Left ventricle myocardium inferior (tissue), 1 donor: ENCODE measurements around the gene GCNA. TPM values are rescaled to one million over a fixed set of nuclear protein-coding genes. Genes with fewer than 3 reads are reported as not detected.
A peak's percentile ranks its signal among the peaks of the same experiment; 100 is the strongest.

Experiments used
- DNase-seq: peaks from one replicate; pipeline ENCODE4 v3.0.0-alpha.2; 2020
- H3K27ac ChIP-seq: fragments of 200-600 bp; replicated peaks from 2 replicates; pipeline ENCODE4 v1.8.0; 2021
- H3K27me3 ChIP-seq: fragments of 200-600 bp; 2 replicates; pipeline ENCODE4 v1.8.0; 2021; ENCODE audit warnings: low read depth
- H3K36me3 ChIP-seq: fragments of 200-600 bp; 2 replicates; pipeline ENCODE4 v1.8.0; 2021
- H3K4me1 ChIP-seq: fragments of 200-600 bp; 2 replicates; pipeline ENCODE4 v1.8.0; 2021
- H3K4me3 ChIP-seq: fragments of 200-600 bp; 2 replicates; pipeline ENCODE4 v1.8.0; 2021; ENCODE audit warnings: mild to moderate bottlenecking, moderate library complexity
- H3K9me3 ChIP-seq: fragments of 200-600 bp; replicated peaks from 2 replicates; pipeline ENCODE4 v1.8.0; 2021
- intact Hi-C: fragments of 100-400 bp; cut with micrococcal nuclease; formaldehyde crosslinking; loops from one replicate; pipeline ENCODE4 v1.11.0; 2022
- total RNA-seq: library from RNA; stranded (reverse); fragmentation: NEBNext Ultra II Directional; extraction: Animal tissue kit (Norgen Biotek cat#: 25700); gene quantifications from one replicate; pipeline ENCODE4 v1.2.1, GENCODE V29; 2021
- TF ChIP-seq, protein P1 (sequence below): fragments of 200-600 bp; IDR thresholded peaks from 2 replicates; pipeline ENCODE4 v1.8.0; 2021; ENCODE audit warnings: antibody characterized with exemption, mild to moderate bottlenecking, borderline replicate concordance
- donor health status: DM: no; HTN: yes; CAD: no; lungs with severe emphysema.

The GCNA gene
- total RNA-seq, 1 donor from 2014 or later = 1.4 TPM

GRCh38 chrX:71542411-71542810 is 35.8 kb upstream of the GCNA start:
- intact Hi-C loops = no loop called here
- Histone ChIP-seq H3K27ac (peak overlapping the region; percentile 30), H3K27me3 (no peaks in the 10 kb centered on the region), H3K36me3 (peaks cover 24% of the 10 kb centered on the region), H3K4me1 (peaks cover 82% of the 10 kb centered on the region), H3K4me3 (no peak overlapping the region), H3K9me3 (no peaks in the 10 kb centered on the region)
- TF ChIP-seq, protein P1, sequence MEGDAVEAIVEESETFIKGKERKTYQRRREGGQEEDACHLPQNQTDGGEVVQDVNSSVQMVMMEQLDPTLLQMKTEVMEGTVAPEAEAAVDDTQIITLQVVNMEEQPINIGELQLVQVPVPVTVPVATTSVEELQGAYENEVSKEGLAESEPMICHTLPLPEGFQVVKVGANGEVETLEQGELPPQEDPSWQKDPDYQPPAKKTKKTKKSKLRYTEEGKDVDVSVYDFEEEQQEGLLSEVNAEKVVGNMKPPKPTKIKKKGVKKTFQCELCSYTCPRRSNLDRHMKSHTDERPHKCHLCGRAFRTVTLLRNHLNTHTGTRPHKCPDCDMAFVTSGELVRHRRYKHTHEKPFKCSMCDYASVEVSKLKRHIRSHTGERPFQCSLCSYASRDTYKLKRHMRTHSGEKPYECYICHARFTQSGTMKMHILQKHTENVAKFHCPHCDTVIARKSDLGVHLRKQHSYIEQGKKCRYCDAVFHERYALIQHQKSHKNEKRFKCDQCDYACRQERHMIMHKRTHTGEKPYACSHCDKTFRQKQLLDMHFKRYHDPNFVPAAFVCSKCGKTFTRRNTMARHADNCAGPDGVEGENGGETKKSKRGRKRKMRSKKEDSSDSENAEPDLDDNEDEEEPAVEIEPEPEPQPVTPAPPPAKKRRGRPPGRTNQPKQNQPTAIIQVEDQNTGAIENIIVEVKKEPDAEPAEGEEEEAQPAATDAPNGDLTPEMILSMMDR = no peak
- no peak for DNase-seq

- TF ChIP-seq, protein P1 = no peak
- Histone ChIP-seq H3K27ac (peak overlapping the region; percentile 30), H3K36me3 (peaks cover 24% of the 10 kb centered on the region), H3K4me1 (peaks cover 78% of the 10 kb centered on the region), H3K27me3 (no peaks in the 10 kb centered on the region), H3K4me3 (no peak overlapping the region), H3K9me3 (no peaks in the 10 kb centered on the region)
- DNase-seq = no peak
- intact Hi-C loops = no loop called here
Measured at GRCh38 chrX:71542825-71543224, 35.4 kb upstream of the GCNA start.

GRCh38 chrX:71543316-71543715 is 34.9 kb upstream of the GCNA start:
- TF ChIP-seq, protein P1 = no peak
- intact Hi-C loops = no loop called here

GRCh38 chrX:71545364-71545763 is 32.9 kb upstream of the GCNA start:
- no peak for DNase-seq
- H3K4me1 ChIP-seq = peaks cover 55% of the 10 kb centered on the region
- TF ChIP-seq, protein P1 = no peak
- intact Hi-C loops = no loop called here
- no peaks in the 10 kb centered on the region for H3K27me3 ChIP-seq
- H3K4me3 ChIP-seq = no peak overlapping the region
- no peak overlapping the region for H3K27ac ChIP-seq
- no peaks in the 10 kb centered on the region for H3K9me3 ChIP-seq
- H3K36me3 ChIP-seq = peaks cover 30% of the 10 kb centered on the region

More at GRCh38 chrX:71543316-71543715, 34.9 kb upstream of the GCNA start:
- Histone ChIP-seq H3K4me1 (peaks cover 73% of the 10 kb centered on the region), H3K9me3 (no peaks in the 10 kb centered on the region), H3K27ac (peak overlapping the region; percentile 46), H3K27me3 (no peaks in the 10 kb centered on the region), H3K4me3 (no peak overlapping the region), H3K36me3 (peaks cover 24% of the 10 kb centered on the region)
- DNase-seq = no peak

GRCh38 chrX:71546879-71547278 is 31.4 kb upstream of the GCNA start:
- H3K4me3 ChIP-seq = no peak overlapping the region
- TF ChIP-seq, protein P1 = no peak
- intact Hi-C loops = no loop called here
- no peak for DNase-seq
- H3K4me1 ChIP-seq = peaks cover 41% of the 10 kb centered on the region
- no peak overlapping the region for H3K27ac ChIP-seq
- no peaks in the 10 kb centered on the region for H3K27me3 ChIP-seq
- H3K36me3 ChIP-seq = peaks cover 36% of the 10 kb centered on the region
- H3K9me3 ChIP-seq = no peaks in the 10 kb centered on the region
